Measurements from ENCODE around the gene ARHGAP10. TPM values are rescaled to one million over a fixed set of nuclear protein-coding genes. Genes with fewer than 3 reads are reported as not detected.
"Not testable (repeated sequence)": the region's sequence is repeated elsewhere in the genome, so short reads cannot be mapped to it uniquely, and the experiment has no call there.

The ARHGAP10 gene
- total RNA-seq, 1 donor from 2014 or later, result 15.5 TPM

- no peak for TF ChIP-seq CTCF (IDR thresholded peaks at IDR 0.05; ENCODE audit: insufficient read depth, low read length, poor library complexity, severe bottlenecking)
- Histone ChIP-seq H3K27me3 (ENCODE audit: control insufficient read depth, insufficient read depth, low read length) (no peaks in the 10 kb centered on the region), H3K36me3 (ENCODE audit: control insufficient read depth, insufficient read depth, low read length) (no peaks in the 10 kb centered on the region), H3K4me3 (ENCODE audit: low read depth, low read length) (no peak overlapping the region)
- no peak for DNase-seq (ENCODE audit: low read depth)
Measured at GRCh38 chr4:147991543-147992283, 259.8 kb downstream of the ARHGAP10 start.

GRCh38 chr4:147994076-147994475 is 262.2 kb downstream of the ARHGAP10 start:
- no peaks in the 10 kb centered on the region for H3K27me3 ChIP-seq (ENCODE audit: control insufficient read depth, insufficient read depth, low read length)
- no peak for DNase-seq (ENCODE audit: low read depth)
- no peaks in the 10 kb centered on the region for H3K36me3 ChIP-seq (ENCODE audit: control insufficient read depth, insufficient read depth, low read length)
- no peak overlapping the region for H3K4me3 ChIP-seq (ENCODE audit: low read depth, low read length)
- no peak for TF ChIP-seq CTCF (IDR thresholded peaks at IDR 0.05; ENCODE audit: insufficient read depth, low read length, poor library complexity, severe bottlenecking)

- DNase-seq (ENCODE audit: low read depth), result no peak
- TF ChIP-seq CTCF (IDR thresholded peaks at IDR 0.05; ENCODE audit: insufficient read depth, low read length, poor library complexity, severe bottlenecking), result no peak
- H3K27me3 ChIP-seq (ENCODE audit: control insufficient read depth, insufficient read depth, low read length), result no peaks in the 10 kb centered on the region
- H3K4me3 ChIP-seq (ENCODE audit: low read depth, low read length), result no peak overlapping the region
- no peaks in the 10 kb centered on the region for H3K36me3 ChIP-seq (ENCODE audit: control insufficient read depth, insufficient read depth, low read length)
Measured at GRCh38 chr4:147994491-147995385, 262.9 kb downstream of the ARHGAP10 start.

- DNase-seq (ENCODE audit: low read depth), result no peak
- no peak overlapping the region for H3K4me3 ChIP-seq (ENCODE audit: low read depth, low read length)
- no peak for TF ChIP-seq CTCF (IDR thresholded peaks at IDR 0.05; ENCODE audit: insufficient read depth, low read length, poor library complexity, severe bottlenecking)
- H3K27me3 ChIP-seq (ENCODE audit: control insufficient read depth, insufficient read depth, low read length), result no peaks in the 10 kb centered on the region
- no peaks in the 10 kb centered on the region for H3K36me3 ChIP-seq (ENCODE audit: control insufficient read depth, insufficient read depth, low read length)
Measured at GRCh38 chr4:147996859-147997258, 265.0 kb downstream of the ARHGAP10 start.

- H3K4me3 ChIP-seq (ENCODE audit: low read depth, low read length); DNase-seq (ENCODE audit: low read depth); H3K36me3 ChIP-seq (ENCODE audit: control insufficient read depth, insufficient read depth, low read length); H3K27me3 ChIP-seq (ENCODE audit: control insufficient read depth, insufficient read depth, low read length): not testable (repeated sequence)
Measured at GRCh38 chr4:148000038-148000437, 268.1 kb downstream of the ARHGAP10 start.

- H3K4me3 ChIP-seq (ENCODE audit: low read depth, low read length), result no peak overlapping the region
- DNase-seq (ENCODE audit: low read depth), result no peak
- no peaks in the 10 kb centered on the region for H3K27me3 ChIP-seq (ENCODE audit: control insufficient read depth, insufficient read depth, low read length)
- TF ChIP-seq CTCF (IDR thresholded peaks at IDR 0.05; ENCODE audit: insufficient read depth, low read length, poor library complexity, severe bottlenecking), result no peak
- H3K36me3 ChIP-seq (ENCODE audit: control insufficient read depth, insufficient read depth, low read length), result no peaks in the 10 kb centered on the region
Measured at GRCh38 chr4:148004228-148004857, 272.5 kb downstream of the ARHGAP10 start.

All from kidney epithelial cell (primary cell).